GM19043 (cell line): ENCODE measurements around the gene BNC2.
"Not testable (repeated sequence)": the region's sequence is repeated elsewhere in the genome, so short reads cannot be mapped to it uniquely, and the experiment has no call there.

Source experiments
- ATAC-seq: cut with Tn5 transposase; IDR thresholded peaks from one replicate; pipeline ENCODE4 v1.9.1; 2021; ENCODE audit warnings: low read depth; ENCODE audit not compliant: unreplicated experiment

The BNC2 gene

DNA sequence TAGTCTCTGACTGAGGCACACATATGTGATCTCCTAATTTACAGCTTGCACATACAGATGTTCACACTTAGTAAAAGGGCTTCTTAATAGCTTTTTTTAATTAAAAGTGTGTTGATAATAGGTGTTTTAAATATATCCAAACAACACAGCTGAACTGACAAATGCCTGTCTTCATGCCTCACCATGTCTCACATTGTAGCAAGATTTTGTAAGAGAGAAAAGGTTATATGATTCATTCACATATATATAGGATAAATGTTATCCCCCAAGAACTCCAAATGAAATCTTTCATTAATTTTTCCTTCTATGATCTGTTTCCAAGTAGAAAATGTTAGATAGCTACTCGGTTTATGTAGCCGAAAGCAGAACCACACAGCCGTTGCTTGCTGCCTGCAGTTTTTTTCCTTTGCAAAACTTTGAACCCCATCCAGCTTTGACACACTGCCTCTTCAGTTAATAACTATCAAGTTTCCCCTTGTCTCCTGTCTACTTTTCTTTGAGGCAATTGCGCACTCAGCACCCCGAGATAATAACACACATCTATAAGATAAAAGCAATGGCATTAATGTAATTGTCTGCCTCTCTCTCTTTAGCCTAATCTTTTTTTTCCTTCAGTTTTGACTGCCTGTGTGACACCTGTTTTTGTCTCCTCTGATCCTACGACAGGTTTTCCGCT, 299.2 kb downstream of the BNC2 start:
- ATAC-seq: no peak

DNA sequence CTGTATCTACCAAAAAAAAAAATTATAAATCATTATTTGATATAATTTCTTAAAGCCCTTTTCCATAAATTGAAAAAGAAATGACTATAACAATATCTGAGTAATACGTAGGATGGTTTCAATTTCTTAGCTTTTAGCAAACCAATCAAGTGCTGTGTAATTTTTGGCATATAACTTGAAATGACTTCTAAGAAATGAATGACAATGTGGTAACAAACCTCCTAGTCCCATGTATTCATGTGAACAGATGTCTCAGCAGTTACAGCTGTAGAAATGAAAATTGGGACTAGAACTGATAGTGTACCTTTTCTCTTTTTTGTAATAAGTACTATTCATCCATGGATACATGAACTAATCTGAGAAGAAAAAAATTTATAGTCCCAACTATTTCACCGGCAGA, 307.0 kb downstream of the BNC2 start:
- no peak for ATAC-seq

DNA sequence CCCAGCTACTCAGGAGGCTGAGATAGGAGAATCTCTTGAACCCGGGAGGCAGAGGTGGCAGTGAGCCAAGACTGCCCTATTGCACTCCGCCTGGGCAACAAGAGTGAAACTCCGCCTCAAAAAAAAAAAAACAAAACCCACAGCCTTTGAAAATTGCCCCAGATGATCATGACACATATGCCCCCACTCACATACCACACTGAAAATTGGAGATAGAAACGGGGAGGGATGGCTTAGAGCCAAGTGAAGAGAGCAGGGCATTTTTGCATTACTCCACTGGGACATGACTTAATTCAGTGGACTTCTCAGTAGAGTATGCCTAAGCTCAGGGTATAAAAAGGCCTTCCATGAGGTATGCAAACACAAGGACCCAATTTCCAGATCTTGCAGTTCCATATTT, 309.3 kb downstream of the BNC2 start:
- ATAC-seq: no peak

DNA sequence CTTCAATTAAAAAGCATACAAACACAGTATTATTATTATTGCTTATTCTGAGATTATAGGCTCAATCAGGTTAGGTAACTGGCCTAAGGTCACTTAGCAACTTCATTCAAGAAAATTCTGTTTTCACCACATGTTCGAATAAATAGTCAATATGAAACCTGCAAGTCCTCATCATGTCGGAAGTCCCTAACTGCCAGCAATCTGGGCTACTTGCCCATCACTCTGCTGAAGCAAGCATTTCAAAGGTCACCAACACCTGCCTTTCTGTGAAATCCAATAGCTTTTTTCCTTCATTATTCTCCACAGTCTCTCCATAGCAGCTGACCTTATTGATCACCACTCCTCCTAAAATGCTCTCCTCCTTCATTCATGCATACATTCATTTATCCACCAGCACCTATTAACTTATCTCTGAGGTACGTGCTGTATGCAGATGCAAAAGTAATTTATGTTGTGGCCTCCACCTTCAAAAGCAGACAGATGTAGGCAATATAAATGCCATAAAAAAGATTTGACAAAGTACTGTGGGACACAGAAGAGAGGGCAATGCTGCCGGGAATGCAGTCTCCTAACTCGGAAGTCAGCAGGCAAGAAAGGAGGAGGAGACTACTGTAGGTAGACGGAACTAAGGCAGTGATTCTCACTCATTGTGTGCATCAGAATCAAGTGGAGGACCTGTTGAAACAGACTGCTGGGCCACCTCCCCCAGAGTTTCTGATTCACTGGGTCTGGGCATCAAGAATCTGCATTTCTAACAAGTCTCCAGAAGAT, 310.9 kb downstream of the BNC2 start:
- no peak for ATAC-seq

GRCh38 chr9:16555802-16556201, 314.7 kb downstream of the BNC2 start:
- ATAC-seq: no peak

- no peak for ATAC-seq
Measured at GRCh38 chr9:16553869-16554540, 316.5 kb downstream of the BNC2 start.

DNA sequence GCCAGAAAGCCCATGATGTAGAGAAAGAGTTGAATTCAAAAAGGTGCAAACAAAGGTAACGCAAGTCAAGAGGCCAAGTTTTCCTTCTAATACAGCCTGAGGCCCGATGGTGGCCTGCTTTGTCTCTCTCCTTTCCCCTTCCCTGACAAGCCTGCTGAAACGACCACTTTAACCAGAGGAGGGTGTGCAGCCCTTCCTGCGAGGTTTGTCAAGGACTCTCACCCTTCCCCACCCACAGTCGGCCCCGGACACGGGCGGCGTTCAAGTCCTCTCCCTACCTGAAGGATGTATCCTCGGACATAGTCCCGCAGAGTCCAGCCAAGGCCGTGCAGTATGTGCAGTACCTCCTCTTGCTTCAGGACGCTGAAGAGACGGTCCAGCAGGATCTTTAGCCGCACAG, 318.2 kb downstream of the BNC2 start:
- no peak for ATAC-seq

GRCh38 chr9:16551692-16552091, 318.8 kb downstream of the BNC2 start:
- no peak for ATAC-seq

- no peak for ATAC-seq
Measured at GRCh38 chr9:16545639-16546038, 324.8 kb downstream of the BNC2 start.

DNA sequence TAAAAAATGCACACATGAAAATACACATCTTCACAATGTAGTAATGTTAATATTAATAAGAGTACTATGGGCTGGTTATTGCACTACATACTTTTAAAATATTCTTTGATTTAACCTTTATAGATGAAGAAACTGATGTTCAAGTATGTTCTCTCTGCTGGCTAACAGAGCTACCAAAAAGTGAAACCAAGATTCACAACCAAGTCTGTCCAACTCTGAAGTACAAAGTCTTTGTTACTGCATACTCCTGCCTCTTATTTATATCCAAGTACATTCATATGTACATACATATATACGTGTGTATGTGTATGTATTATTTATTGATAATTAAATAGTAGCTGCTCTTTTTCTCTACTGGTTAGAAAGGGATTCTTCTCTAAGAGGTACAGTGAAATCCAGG, 325.6 kb downstream of the BNC2 start:
- no peak for ATAC-seq

- no peak for ATAC-seq
Measured at GRCh38 chr9:16543686-16544085, 326.8 kb downstream of the BNC2 start.

DNA sequence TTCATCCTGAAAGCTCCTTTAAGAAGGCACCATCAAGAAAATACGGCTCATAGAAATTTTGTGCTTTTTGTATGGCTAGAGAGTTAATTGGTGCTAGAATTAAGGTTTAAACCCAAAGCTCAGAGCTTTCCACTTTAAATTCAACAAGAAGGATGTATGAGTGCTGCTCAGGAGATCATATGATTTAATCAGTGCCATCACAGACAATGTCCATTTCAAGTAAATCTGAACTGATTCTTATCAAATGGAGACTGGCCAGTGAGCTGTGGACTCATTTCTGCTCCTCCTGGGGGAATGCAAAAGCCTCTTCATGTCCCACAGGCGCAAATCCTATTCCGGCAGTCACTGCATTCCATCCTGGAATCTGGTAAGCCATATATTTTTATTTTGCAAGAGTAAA, 327.2 kb downstream of the BNC2 start:
- ATAC-seq: no peak

GRCh38 chr9:16542290-16542689, 328.2 kb downstream of the BNC2 start:
- ATAC-seq: no peak

DNA sequence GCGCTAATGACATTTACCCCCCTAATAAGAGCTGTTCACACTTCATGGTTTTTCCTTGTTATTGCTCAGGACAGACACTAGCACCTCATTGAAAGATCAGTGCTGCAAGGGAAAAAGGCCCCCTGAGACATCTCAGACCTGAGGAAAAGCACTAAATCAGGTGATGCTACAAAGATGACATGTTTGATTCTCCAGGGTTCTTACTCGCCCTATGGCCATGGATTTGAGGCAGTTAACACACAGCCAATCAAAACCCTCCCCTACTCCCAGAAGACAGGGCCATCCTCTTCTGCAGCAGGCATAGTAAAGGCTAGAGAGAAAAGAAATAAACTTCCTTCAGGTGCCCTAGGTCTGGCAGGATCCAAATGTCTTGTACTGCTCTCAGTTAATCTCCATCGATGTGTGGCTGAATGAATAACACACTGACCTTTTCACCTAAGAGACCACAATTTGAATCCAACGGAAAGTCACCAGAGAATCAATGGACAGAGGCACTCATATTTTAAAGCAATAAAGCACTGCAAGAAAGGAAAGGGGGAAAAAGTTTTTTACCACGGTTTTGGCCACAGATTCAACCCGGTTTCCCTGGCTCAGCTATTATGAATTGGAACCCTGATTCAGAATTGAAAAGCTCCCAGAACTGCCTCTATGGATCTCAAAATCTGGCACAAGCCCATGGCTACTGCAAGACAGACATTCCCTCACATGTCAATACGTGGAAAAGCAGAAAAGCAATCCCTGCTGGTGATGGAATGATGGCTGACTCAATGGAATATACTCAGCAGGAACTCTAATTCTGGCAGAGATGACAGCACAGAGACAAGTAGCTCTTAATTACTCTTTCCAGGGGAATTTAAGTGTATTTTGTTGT, 329.5 kb downstream of the BNC2 start:
- no peak for ATAC-seq

DNA sequence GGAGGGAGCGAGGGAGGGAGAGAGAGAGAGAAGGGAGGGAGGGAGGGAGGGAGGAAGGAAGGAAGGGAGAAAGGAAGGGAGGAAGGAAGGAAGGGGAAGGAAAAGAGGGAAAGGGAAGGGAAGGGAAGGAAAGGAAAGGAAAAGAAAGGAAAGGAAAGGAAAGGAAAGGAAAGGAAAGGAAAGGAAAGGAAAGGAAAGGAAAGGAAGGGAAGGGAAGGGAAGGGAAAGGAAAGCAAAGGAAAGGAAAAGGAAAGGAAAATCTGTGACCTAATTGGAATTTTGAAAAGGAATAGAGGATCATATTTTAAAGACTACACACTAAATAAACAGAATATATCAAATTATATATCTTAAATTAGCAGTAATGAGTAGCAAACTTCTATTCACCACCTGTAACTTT, 330.8 kb downstream of the BNC2 start:
- ATAC-seq: not testable (repeated sequence)

GRCh38 chr9:16535555-16535954, 334.9 kb downstream of the BNC2 start:
- no peak for ATAC-seq

DNA sequence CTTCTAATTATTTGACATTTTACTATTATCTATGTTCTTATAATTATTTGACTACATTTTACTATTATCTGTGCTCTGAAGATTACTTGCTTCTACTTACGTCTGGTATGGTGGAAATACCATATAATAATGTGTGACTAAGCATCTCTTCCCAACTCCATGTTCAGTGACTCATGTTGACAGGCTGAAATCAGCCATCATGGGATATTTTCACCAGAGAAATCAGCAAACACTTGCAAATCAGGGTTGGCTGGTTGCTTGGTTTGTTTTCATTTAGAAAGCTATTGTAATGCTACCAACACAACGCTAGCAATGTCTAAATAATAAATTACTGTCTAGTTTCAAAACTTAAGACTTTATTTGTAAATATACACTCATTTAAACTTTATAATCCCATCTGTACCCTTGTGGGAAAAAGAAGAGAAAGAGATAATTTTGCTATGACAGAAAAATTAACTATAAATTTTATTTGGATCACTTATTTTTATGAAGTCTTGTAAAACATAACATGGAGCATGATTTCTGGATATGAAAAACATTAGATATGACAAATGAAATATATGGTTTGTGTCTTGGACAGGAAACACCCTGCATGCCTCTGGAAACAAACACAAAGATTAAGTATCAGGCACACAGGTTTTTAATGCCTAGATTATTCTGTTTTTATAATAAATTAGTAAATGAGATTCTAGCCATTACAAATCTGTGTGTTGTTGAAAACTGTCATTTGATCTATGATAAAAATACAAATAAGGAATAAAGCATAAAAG, 337.6 kb downstream of the BNC2 start:
- no peak for ATAC-seq

GRCh38 chr9:16532272-16532671, 338.2 kb downstream of the BNC2 start:
- ATAC-seq: no peak

- no peak for ATAC-seq
Measured at GRCh38 chr9:16530669-16531642, 339.5 kb downstream of the BNC2 start.
